SKM-1 treated with dmso at 0.1 percent for 144 hours (cell line): Measurements from ENCODE around the gene ZSCAN10.
"Not testable (repeated sequence)": the region's sequence is repeated elsewhere in the genome, so short reads cannot be mapped to it uniquely, and the experiment has no call there.

ENCODE experiments used
- DNase-seq: peaks from one replicate; lab custom pipeline; 2025; ENCODE audit not compliant: unreplicated experiment; lab: John Stamatoyannopoulos, UW

ZSCAN10 gene

GRCh38 chr16:3065069-3065741 lies 33.9 kb downstream of the ZSCAN10 start, which contains the start of gene IL32:
Gene IL32 (plus strand): TSS chr16:3065640. CDS start chr16:3065812, 172 bp downstream.
- no peak for DNase-seq

- no peak for DNase-seq
These were observed 35.3 kb downstream of the ZSCAN10 start for GRCh38 chr16:3063625-3064386.

GRCh38 chr16:3062553-3062952 lies 36.5 kb downstream of the ZSCAN10 start:
- no peak for DNase-seq

GRCh38 chr16:3060339-3061127 lies 38.6 kb downstream of the ZSCAN10 start:
- no peak for DNase-seq

- DNase-seq, result no peak
These were observed 39.3 kb downstream of the ZSCAN10 start for GRCh38 chr16:3059723-3060242.

- peak; percentile 63 for DNase-seq
These were observed 39.9 kb downstream of the ZSCAN10 start for GRCh38 chr16:3059041-3059722.

GRCh38 chr16:3058139-3059030 lies 40.7 kb downstream of the ZSCAN10 start:
- DNase-seq, result no peak

- DNase-seq, result no peak
These were observed 41.6 kb downstream of the ZSCAN10 start for GRCh38 chr16:3057181-3058138.

GRCh38 chr16:3056336-3057180 lies 42.5 kb downstream of the ZSCAN10 start:
- DNase-seq, result no peak

GRCh38 chr16:3055734-3056115 lies 43.4 kb downstream of the ZSCAN10 start:
- DNase-seq, result not testable (repeated sequence)

- peak; percentile 70 for DNase-seq
These were observed 43.9 kb downstream of the ZSCAN10 start for GRCh38 chr16:3054965-3055733.

- DNase-seq, result not testable (repeated sequence)
These were observed 45.8 kb downstream of the ZSCAN10 start for GRCh38 chr16:3053330-3053710.

GRCh38 chr16:3052571-3053329 lies 46.3 kb downstream of the ZSCAN10 start:
- not testable (repeated sequence) for DNase-seq

GRCh38 chr16:3051494-3051893 lies 47.6 kb downstream of the ZSCAN10 start:
- DNase-seq, result no peak

GRCh38 chr16:3051009-3051408 lies 48.1 kb downstream of the ZSCAN10 start:
- DNase-seq, result no peak

GRCh38 chr16:3050487-3050886 lies 48.6 kb downstream of the ZSCAN10 start:
- no peak for DNase-seq
